Measurements from ENCODE around the gene EBF3. TPM values are rescaled to one million over a fixed set of nuclear protein-coding genes. Genes with fewer than 3 reads are reported as not detected.

Gene EBF3
- total RNA-seq, 1 experiment from 2014 or later, result not detected

DNA sequence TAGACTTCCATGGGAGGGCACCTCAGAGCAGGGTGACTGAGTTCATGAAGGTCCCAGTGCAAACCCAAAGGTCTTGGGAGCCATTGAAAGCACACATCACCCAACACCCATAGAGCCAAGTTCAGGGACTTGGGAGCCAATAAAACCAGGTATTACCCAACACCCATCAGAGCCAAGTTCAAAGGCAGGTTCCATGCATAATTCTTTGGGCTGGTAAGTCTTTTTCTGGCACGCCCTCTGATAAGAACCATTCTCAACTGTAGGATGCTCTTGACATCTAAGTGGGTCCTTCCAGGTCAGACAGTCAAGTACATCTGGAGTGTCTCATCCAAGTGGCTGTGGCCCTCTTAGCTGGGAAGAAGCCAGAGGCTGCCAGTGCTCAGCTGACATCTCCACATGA lies 63.2 kb downstream of the EBF3 start:
- Histone ChIP-seq H2AFZ (ENCODE audit: low read length) (no peak overlapping the region), H3K9me2 (replicated peaks; ENCODE audit: low read length) (no peaks in the 10 kb centered on the region), H3K79me2 (ENCODE audit: low read length) (no peaks in the 10 kb centered on the region), H3K27ac (ENCODE audit: low read length) (no peak overlapping the region), H3K9me3 (ENCODE audit: low read length) (no peaks in the 10 kb centered on the region), H3K27me3 (ENCODE audit: low read length) (peaks cover 32% of the 10 kb centered on the region), H3K4me1 (ENCODE audit: insufficient read depth, low read length) (no peaks in the 10 kb centered on the region), H3K36me3 (ENCODE audit: low read depth, low read length) (no peaks in the 10 kb centered on the region), H3F3A (ENCODE audit: low read length, unreplicated experiment) (no peaks in the 10 kb centered on the region), H3K4me2 (ENCODE audit: low read length) (no peak overlapping the region), H3K4me3 (ENCODE audit: low read length) (no peak overlapping the region), H3K9ac (ENCODE audit: low read length) (no peak overlapping the region), H4K20me1 (ENCODE audit: low read length) (no peaks in the 10 kb centered on the region)
- DNase-seq (no peak), ATAC-seq (no peak)
- TF ChIP-seq, protein P1, sequence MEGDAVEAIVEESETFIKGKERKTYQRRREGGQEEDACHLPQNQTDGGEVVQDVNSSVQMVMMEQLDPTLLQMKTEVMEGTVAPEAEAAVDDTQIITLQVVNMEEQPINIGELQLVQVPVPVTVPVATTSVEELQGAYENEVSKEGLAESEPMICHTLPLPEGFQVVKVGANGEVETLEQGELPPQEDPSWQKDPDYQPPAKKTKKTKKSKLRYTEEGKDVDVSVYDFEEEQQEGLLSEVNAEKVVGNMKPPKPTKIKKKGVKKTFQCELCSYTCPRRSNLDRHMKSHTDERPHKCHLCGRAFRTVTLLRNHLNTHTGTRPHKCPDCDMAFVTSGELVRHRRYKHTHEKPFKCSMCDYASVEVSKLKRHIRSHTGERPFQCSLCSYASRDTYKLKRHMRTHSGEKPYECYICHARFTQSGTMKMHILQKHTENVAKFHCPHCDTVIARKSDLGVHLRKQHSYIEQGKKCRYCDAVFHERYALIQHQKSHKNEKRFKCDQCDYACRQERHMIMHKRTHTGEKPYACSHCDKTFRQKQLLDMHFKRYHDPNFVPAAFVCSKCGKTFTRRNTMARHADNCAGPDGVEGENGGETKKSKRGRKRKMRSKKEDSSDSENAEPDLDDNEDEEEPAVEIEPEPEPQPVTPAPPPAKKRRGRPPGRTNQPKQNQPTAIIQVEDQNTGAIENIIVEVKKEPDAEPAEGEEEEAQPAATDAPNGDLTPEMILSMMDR (conservative IDR thresholded peaks at IDR 0.05; ENCODE audit: low read depth, low read length), result no peak
- no peak for TF ChIP-seq EZH2phosphoT487 (IDR thresholded peaks at IDR 0.05; ENCODE audit: borderline replicate concordance, low read length)
- TF ChIP-seq EZH2 (IDR thresholded peaks at IDR 0.05; ENCODE audit: low read length, unreplicated experiment), result no peak
- no TSS peak for BruUV-seq (replicated peaks)
- ChIA-PET POLR2A (ENCODE audit: unreplicated experiment) (no interaction called here), CTCF (no interaction called here)
- intact Hi-C loops (cut with micrococcal nuclease), result no loop called here

DNA sequence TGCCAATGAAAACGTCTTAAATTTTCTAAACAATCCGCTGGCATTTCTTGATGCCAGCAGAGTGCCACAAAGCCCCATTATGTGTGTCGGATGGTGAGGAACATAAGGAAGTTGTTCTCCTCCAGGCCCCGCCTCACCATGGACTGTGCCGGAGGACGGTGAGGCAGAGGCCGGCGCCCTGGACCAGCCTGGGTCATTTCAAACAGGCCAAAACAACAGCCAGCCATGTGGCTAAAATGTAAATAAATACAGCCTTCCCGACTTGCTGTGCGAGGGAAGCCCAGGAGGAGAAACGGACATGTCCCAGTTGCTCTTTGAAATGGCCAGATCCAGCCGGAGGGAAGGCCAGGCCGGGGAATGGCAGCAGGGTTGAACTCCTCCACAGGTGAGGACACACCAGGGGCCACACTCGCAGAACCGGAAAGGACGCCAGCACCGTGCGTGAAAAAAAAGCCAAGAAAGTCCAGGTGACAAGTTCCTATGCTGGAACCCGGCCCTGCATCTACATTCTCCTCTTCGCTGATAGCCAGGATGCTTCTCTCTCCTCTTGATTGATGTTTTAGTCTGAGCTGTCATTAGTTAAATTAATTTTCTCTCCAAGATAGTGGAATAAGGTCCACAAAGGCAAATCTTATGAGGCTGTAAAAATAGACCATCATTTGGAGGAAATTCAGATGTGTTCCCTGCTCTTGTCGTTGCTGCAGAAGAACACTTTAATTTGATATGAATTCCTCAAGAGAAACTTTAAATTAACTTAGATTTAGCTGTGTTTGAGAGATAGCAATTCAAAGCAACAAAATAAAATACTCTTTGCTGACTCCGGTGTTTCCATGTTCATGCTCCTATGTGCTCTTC lies 64.6 kb downstream of the EBF3 start:
- Histone ChIP-seq H2AFZ (ENCODE audit: low read length) (no peak overlapping the region), H3K27ac (ENCODE audit: low read length) (no peak overlapping the region), H3F3A (ENCODE audit: low read length, unreplicated experiment) (no peaks in the 10 kb centered on the region), H3K9me3 (ENCODE audit: low read length) (no peaks in the 10 kb centered on the region), H3K4me3 (ENCODE audit: low read length) (no peak overlapping the region), H3K36me3 (ENCODE audit: low read depth, low read length) (no peaks in the 10 kb centered on the region), H3K79me2 (ENCODE audit: low read length) (no peaks in the 10 kb centered on the region), H3K27me3 (ENCODE audit: low read length) (peaks cover 38% of the 10 kb centered on the region), H3K4me1 (ENCODE audit: insufficient read depth, low read length) (no peaks in the 10 kb centered on the region), H3K9ac (ENCODE audit: low read length) (no peak overlapping the region), H3K4me2 (ENCODE audit: low read length) (no peak overlapping the region), H3K9me2 (replicated peaks; ENCODE audit: low read length) (no peaks in the 10 kb centered on the region), H4K20me1 (ENCODE audit: low read length) (no peaks in the 10 kb centered on the region)
- POLR2A ChIA-PET (ENCODE audit: unreplicated experiment), result no interaction called here
- no peak for ATAC-seq
- CTCF ChIA-PET, result no interaction called here
- no peak for TF ChIP-seq EZH2 (IDR thresholded peaks at IDR 0.05; ENCODE audit: low read length, unreplicated experiment)
- no peak for TF ChIP-seq EZH2phosphoT487 (IDR thresholded peaks at IDR 0.05; ENCODE audit: borderline replicate concordance, low read length)
- TF ChIP-seq, protein P1 (conservative IDR thresholded peaks at IDR 0.05; ENCODE audit: low read depth, low read length), result no peak
- intact Hi-C loops (cut with micrococcal nuclease), result no loop called here
- no TSS peak for BruUV-seq (replicated peaks)
- DNase-seq, result no peak

DNA sequence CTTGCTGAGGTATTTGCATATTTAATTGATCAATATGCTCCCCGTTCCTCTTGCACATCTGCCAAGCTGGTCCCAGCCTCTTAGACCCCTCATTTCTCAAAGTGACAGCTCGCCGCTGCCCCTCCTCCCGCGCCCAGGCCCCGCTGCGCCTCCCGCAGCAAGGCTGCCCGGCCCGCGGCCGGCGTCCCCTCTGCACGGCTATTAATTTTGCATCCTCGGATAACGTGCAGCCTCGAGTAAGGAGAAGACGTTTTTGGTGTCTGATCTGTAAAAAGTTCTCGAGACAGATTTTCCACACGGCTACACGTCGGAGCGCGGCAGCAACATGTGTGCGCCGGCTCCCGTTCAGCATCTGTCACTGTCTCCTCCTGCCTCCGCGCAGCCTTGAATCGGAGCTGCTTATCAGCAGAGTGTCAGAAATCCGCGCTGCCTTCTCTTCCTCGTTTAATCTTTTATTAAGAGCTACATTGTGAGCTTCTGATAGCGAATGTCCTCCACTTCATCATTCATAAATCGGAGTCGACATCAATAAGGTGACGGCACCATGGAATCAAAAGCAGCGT lies 65.3 kb downstream of the EBF3 start:
- H3K36me3 ChIP-seq (ENCODE audit: low read depth, low read length), result no peaks in the 10 kb centered on the region
- H3K9me3 ChIP-seq (ENCODE audit: low read length), result no peaks in the 10 kb centered on the region
- no peaks in the 10 kb centered on the region for H3K9me2 ChIP-seq (replicated peaks; ENCODE audit: low read length)
- no peak overlapping the region for H3K9ac ChIP-seq (ENCODE audit: low read length)
- H3K4me1 ChIP-seq (ENCODE audit: insufficient read depth, low read length), result no peaks in the 10 kb centered on the region
- no TSS peak for BruUV-seq (replicated peaks)
- H3K4me2 ChIP-seq (ENCODE audit: low read length), result no peak overlapping the region
- H3F3A ChIP-seq (ENCODE audit: low read length, unreplicated experiment), result no peaks in the 10 kb centered on the region
- no peaks in the 10 kb centered on the region for H3K79me2 ChIP-seq (ENCODE audit: low read length)
- peaks cover 46% of the 10 kb centered on the region for H3K27me3 ChIP-seq (ENCODE audit: low read length)
- TF ChIP-seq EZH2phosphoT487 (IDR thresholded peaks at IDR 0.05; ENCODE audit: borderline replicate concordance, low read length), result no peak
- no peak for TF ChIP-seq EZH2 (IDR thresholded peaks at IDR 0.05; ENCODE audit: low read length, unreplicated experiment)
- TF ChIP-seq, protein P1 (conservative IDR thresholded peaks at IDR 0.05; ENCODE audit: low read depth, low read length), result no peak
- no peak overlapping the region for H3K4me3 ChIP-seq (ENCODE audit: low read length)
- intact Hi-C loops (cut with micrococcal nuclease), result no loop called here
- no peak for DNase-seq
- no peak overlapping the region for H2AFZ ChIP-seq (ENCODE audit: low read length)
- ChIA-PET CTCF (no interaction called here), POLR2A (ENCODE audit: unreplicated experiment) (no interaction called here)
- no peak overlapping the region for H3K27ac ChIP-seq (ENCODE audit: low read length)
- no peak for ATAC-seq
- no peaks in the 10 kb centered on the region for H4K20me1 ChIP-seq (ENCODE audit: low read length)
